K562 (cell line): Measurements from ENCODE around the gene UBE3D. TPM values are rescaled to one million over a fixed set of nuclear protein-coding genes. Genes with fewer than 3 reads are reported as not detected.

Experiments
- ATAC-seq: fragments of 200-7000 bp; cut with Tn5 transposase; 3 replicates; pipeline ENCODE4 v1.9.1; 2020; ENCODE audit warnings: moderate library complexity
- BruUV-seq: library from RNA; stranded (reverse); fragments of 400-500 nt; replicated peaks from 2 replicates; lab custom pipeline; 2021; lab: Mats Ljungman, UMichigan
- CTCF ChIA-PET: fragments of 300-600 bp; formaldehyde crosslinking; extraction: SDS; loops from one replicate; lab custom pipeline; 2021; ENCODE audit warnings: low intra/inter-chr PET ratio; lab: Yijun Ruan, JAX
- POLR2A ChIA-PET: fragments of 300-600, 350-650 bp; sonication (Branson Sonifier 250); formaldehyde crosslinking; extraction: SDS; loops from one replicate; lab custom pipeline; 2021; ENCODE audit warnings: antibody characterized with exemption, inconsistent platforms; lab: Yijun Ruan, JAX
- DNase-seq, 4 experiments: peaks; one replicate each; pipeline versions ENCODE4 v3.0.0 to v3.0.0-alpha.2; 2011 to 2018; ENCODE audit warnings: low spot score in 3 of 4, mixed read lengths in 3 of 4; ENCODE audit errors: extremely low read depth in 1 of 4
- FAIRE-seq: peaks from 2 replicates; lab custom pipeline; 2011; peaks lifted over from hg19 to GRCh38; lab: Jason Lieb, UNC
- H2AFZ ChIP-seq: 2 replicates; pipeline ENCODE4 v1.6.0; 2011; ENCODE audit warnings: low read depth, low read length, control low read depth, inconsistent platforms
- H3K27ac ChIP-seq: fragments of 200-600 bp; 3 replicates; pipeline ENCODE4 v1.8.0; 2011; ENCODE audit warnings: low read depth, mild to moderate bottlenecking, control low read depth, inconsistent platforms, low read length, moderate library complexity, mixed read lengths; ENCODE audit errors: extremely low read depth
- H3K27me3 ChIP-seq, 2 experiments: fragments of 300-600 bp in 1 of 2; 2 replicates in 1 of 2; 3 replicates in 1 of 2; pipeline versions ENCODE4 v1.6.0 to v1.8.0; 2011; ENCODE audit warnings: inconsistent platforms in 2 of 2, low read length in 2 of 2, mild to moderate bottlenecking in 1 of 2, mixed read lengths in 1 of 2, moderate library complexity in 1 of 2; ENCODE audit not compliant: control insufficient read depth in 2 of 2, insufficient read depth in 2 of 2
- H3K36me3 ChIP-seq: fragments of 300-600 bp; 3 replicates; pipeline ENCODE4 v1.8.0; 2011; ENCODE audit warnings: mild to moderate bottlenecking, low read length, inconsistent platforms; ENCODE audit not compliant: control insufficient read depth, insufficient read depth
- H3K4me1 ChIP-seq, 2 experiments: fragments of 200-600 bp in 1 of 2; replicated peaks in 1 of 2; 2 replicates in 1 of 2; 3 replicates in 1 of 2; pipeline versions ENCODE4 v1.5.1 to v1.8.0; 2011; ENCODE audit warnings: inconsistent platforms in 2 of 2, low read length in 2 of 2, mild to moderate bottlenecking in 1 of 2, mixed read lengths in 1 of 2, moderate library complexity in 1 of 2; ENCODE audit not compliant: control insufficient read depth in 2 of 2, insufficient read depth in 2 of 2
- H3K4me2 ChIP-seq: 2 replicates; pipeline ENCODE4 v1.6.1; 2011; ENCODE audit warnings: low read length, control low read depth, inconsistent platforms, mixed read lengths; ENCODE audit not compliant: insufficient read depth
- H3K4me3 ChIP-seq: fragments of 200-600 bp; sonication (generic), shearing (Covaris generic); 2 replicates; pipeline ENCODE4 v1.5.1; 2016; ENCODE audit warnings: control low read depth, inconsistent platforms
- H3K79me2 ChIP-seq: fragments of 200-600 bp; 3 replicates; pipeline ENCODE4 v1.8.0; 2011; ENCODE audit warnings: low read length, inconsistent platforms; ENCODE audit not compliant: control insufficient read depth, insufficient read depth
- H3K9ac ChIP-seq, 2 experiments: 2 replicates each; pipeline versions ENCODE4 v1.6.0 to v1.6.1; 2011; ENCODE audit warnings: low read depth in 2 of 2, low read length in 2 of 2, control low read depth in 1 of 2, inconsistent platforms in 1 of 2, mild to moderate bottlenecking in 1 of 2, mixed read lengths in 1 of 2; ENCODE audit not compliant: insufficient read depth in 1 of 2
- H3K9me1 ChIP-seq: one replicate; pipeline ENCODE4 v1.6.0; 2011; ENCODE audit warnings: inconsistent platforms, mild to moderate bottlenecking, low read length, moderate library complexity; ENCODE audit not compliant: control insufficient read depth, insufficient read depth
- H3K9me3 ChIP-seq: replicated peaks from 2 replicates; pipeline ENCODE4 v1.5.1; 2011; ENCODE audit warnings: low read depth, low read length, inconsistent platforms; ENCODE audit not compliant: control insufficient read depth, insufficient read depth
- H4K20me1 ChIP-seq: replicated peaks from 2 replicates; pipeline ENCODE4 v1.6.1; 2011; ENCODE audit warnings: low read length, inconsistent platforms, mixed read lengths; ENCODE audit not compliant: control insufficient read depth, insufficient read depth
- CHD1 ChIP-seq: fragments of 200-600 bp; sonication (generic); IDR thresholded peaks from one replicate; pipeline ENCODE4 v1.6.1; 2012; ENCODE audit warnings: mild to moderate bottlenecking, moderate library complexity, low read length, inconsistent platforms
- HOXB6 ChIP-seq: fragments of 250-450 bp; sonication (Bioruptor Pico); IDR thresholded peaks from 2 replicates; pipeline ENCODE4 v1.5.1; 2022; ENCODE audit warnings: mild to moderate bottlenecking, borderline replicate concordance
- ID3 ChIP-seq, 2 experiments: fragments of 250-450 bp in 1 of 2; fragments of 450-650 bp in 1 of 2; sonication (Bioruptor Pico) in 1 of 2; IDR thresholded peaks; 2 replicates each; pipeline versions ENCODE4 v1.6.1 to v1.8.0; 2016 to 2021; ENCODE audit warnings: mild to moderate bottlenecking in 2 of 2, moderate library complexity in 2 of 2, missing compliant biosample characterization in 1 of 2, missing genetic modification characterization in 1 of 2
- MAFG ChIP-seq: fragments of 450-650 bp; conservative IDR thresholded peaks from 2 replicates; pipeline ENCODE4 v1.6.1; 2016; ENCODE audit warnings: missing genetic modification characterization, missing compliant biosample characterization
- YBX1 ChIP-seq: fragments of 450-650 bp; IDR thresholded peaks from 2 replicates; pipeline ENCODE4 v1.7.1; 2016; ENCODE audit warnings: mild to moderate bottlenecking
- ZNF124 ChIP-seq: sonication (generic); formaldehyde crosslinking; IDR thresholded peaks from 2 replicates; pipeline ENCODE4 v1.8.1; 2022; ENCODE audit warnings: missing genetic modification reagents
- ZNF24 ChIP-seq: fragments of 450-650 bp; IDR thresholded peaks from 2 replicates; pipeline ENCODE4 v1.6.1; 2016
- ZNF780A ChIP-seq: fragments of 250-450 bp; sonication (Bioruptor Pico); IDR thresholded peaks from 2 replicates; pipeline ENCODE4 v1.5.0; 2021; ENCODE audit warnings: mild to moderate bottlenecking
- WGBS: fragments of 100-300 bp; shearing (Covaris generic); methylation state at CpG from one replicate; pipeline ENCODE4 v1.1.6; 2016; ENCODE audit warnings: low coverage, mixed read lengths; ENCODE audit not compliant: insufficient coverage; ENCODE audit errors: missing lambda C conversion rate; 5-methylcytosine and 5-hydroxymethylcytosine counted together
- in situ Hi-C: fragments of 300-500 bp; cut with MboI; formaldehyde crosslinking; loops from 4 replicates; pipeline ENCODE4 v1.15.0; 2018; ENCODE audit warnings: inconsistent platforms, mixed read lengths
- intact Hi-C: fragments of 100-400 bp; cut with micrococcal nuclease; formaldehyde crosslinking; loops from 2 replicates; pipeline ENCODE4 v1.14.2; 2022
- polyA plus RNA-seq, 8 experiments: library from polyadenylated mRNA; depleted of rRNA in 4 of 8; stranded (reverse) in 5 of 8; unstranded in 3 of 8; fragments of >200 nt; fragmentation: Nextera tagmentation in 2 of 8; fragmentation: Illumina TruSeq in 1 of 8; extraction: Ambion mirVana in 2 of 8; extraction: Trizol in 1 of 8; gene quantifications; 2 replicates each; pipeline versions ENCODE4 v1.2.1 to v1.2.3, GENCODE V29; 2011 to 2014; ENCODE audit warnings: inconsistent platforms in 1 of 8, missing spikeins in 1 of 8
- total RNA-seq, 7 experiments: library from RNA; depleted of rRNA in 6 of 7; stranded (reverse); fragments of >200 nt in 6 of 7; fragmentation: Illumina TruSeq in 2 of 7; extraction: Trizol in 2 of 7; gene quantifications; 2 replicates each; pipeline versions ENCODE4 v1.2.1 to v1.2.3, GENCODE V29; 2011 to 2021; ENCODE audit warnings: low replicate concordance in 1 of 7

The UBE3D gene
- total and polyA plus RNA-seq, 9 of the 15 experiments (the other 6 are each of a cell fraction or from before 2014, with no cell fraction given), result 9.4 to 17.6 (median 11.9) TPM

- Histone ChIP-seq H2AFZ (no peak overlapping the region), H3K9me1 (no peaks in the 10 kb centered on the region), H3K4me2 (no peak overlapping the region), H3K36me3 (peaks cover 7% of the 10 kb centered on the region; the same call in 1 of the 3 replicates), H3K9me3 (no peaks in the 10 kb centered on the region), H3K4me3 (no peak overlapping the region), H3K27me3 (no peaks in the 10 kb centered on the region), H3K4me1 (peaks cover 0 to 3% of the 10 kb centered on the region in 2 experiments; a peak in 1 of 5 replicates), H3K9ac (no peak overlapping the region), H3K79me2 (no peaks in the 10 kb centered on the region), H4K20me1 (no peaks in the 10 kb centered on the region), H3K27ac (no peak overlapping the region)
- no peak for FAIRE-seq
- in situ Hi-C loops (no loop called here), intact Hi-C loops (no loop called here)
- no peak for DNase-seq
- no TSS peak for BruUV-seq
- WGBS, result 83% methylated on average over 2 of the region's 2 CpGs
- TF ChIP-seq HOXB6 (no peak), CHD1 (no peak), ID3 (CRISPR knock-in tag; IDR thresholded peaks at IDR 0.05) (no peak), ID3 (tag; IDR thresholded peaks at IDR 0.05) (no peak), ZNF780A (no peak), MAFG (tag) (no peak), ZNF24 (no peak), ZNF124 (CRISPR knock-in tag) (no peak), YBX1 (no peak)
- CTCF ChIA-PET, result no interaction called here
- POLR2A ChIA-PET, result no interaction called here
- no peak for ATAC-seq
Observed at GRCh38 chr6:82957868-82958245, 107.8 kb downstream of the UBE3D start.
